Measurements from ENCODE around the gene FKBP4.
A peak's percentile ranks its signal among the peaks of the same experiment; 100 is the strongest.
"Not testable (repeated sequence)": the region's sequence is repeated elsewhere in the genome, so short reads cannot be mapped to it uniquely, and the experiment has no call there.

The FKBP4 gene, protein sequence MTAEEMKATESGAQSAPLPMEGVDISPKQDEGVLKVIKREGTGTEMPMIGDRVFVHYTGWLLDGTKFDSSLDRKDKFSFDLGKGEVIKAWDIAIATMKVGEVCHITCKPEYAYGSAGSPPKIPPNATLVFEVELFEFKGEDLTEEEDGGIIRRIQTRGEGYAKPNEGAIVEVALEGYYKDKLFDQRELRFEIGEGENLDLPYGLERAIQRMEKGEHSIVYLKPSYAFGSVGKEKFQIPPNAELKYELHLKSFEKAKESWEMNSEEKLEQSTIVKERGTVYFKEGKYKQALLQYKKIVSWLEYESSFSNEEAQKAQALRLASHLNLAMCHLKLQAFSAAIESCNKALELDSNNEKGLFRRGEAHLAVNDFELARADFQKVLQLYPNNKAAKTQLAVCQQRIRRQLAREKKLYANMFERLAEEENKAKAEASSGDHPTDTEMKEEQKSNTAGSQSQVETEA

GRCh38 chr12:2794736-2795289 is at the start of gene FKBP4:
FKBP4 (plus strand) TSS chr12:2794970; CDS start chr12:2795140, 170 bp downstream.
- DNase-seq: peak; percentile 93

DNA sequence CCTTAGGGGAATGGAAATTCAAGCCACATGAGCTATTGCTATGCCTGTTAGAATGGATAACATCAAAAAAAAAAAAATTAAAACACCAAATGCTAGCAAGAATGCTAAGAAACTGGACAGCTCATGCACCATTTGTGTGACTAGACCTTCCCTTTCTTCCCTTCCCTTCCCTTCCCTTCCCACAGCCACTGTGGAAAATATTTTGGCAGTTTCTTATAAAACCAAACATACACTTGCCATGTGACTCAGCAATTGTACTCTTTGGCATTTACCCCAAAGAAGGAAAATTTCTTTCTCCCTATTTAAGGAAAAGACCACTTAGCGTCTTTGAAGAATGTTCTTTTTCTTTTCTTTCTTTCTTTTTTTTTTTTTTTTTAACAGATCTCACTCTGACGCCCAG is 49.1 kb upstream of the FKBP4 start:
- DNase-seq: no peak

DNA sequence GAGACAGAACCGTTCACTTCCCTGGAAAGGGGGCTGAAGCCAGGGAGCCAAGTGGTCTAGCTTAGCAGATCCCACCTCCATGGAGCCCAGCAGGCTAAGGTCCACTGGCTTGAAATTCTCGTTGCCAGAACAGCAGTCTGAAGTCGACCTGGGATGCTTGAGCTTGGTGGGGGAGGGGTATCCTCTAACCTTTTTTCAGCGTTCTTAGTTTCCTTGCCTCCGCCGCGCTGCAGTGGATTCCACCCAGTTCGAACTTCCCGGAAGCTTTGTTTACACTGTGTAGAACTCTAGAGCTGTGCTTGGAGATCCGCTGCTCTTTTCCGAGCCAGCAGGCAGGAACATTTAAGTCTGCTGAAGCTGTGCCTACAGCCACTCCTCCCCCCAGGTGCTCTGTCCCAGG is 45.2 kb upstream of the FKBP4 start:
- DNase-seq: no peak

- no peak for DNase-seq
Observed at GRCh38 chr12:2750185-2750584, 44.6 kb upstream of the FKBP4 start.

GRCh38 chr12:2751230-2751629 is 43.5 kb upstream of the FKBP4 start:
- DNase-seq: no peak

DNA sequence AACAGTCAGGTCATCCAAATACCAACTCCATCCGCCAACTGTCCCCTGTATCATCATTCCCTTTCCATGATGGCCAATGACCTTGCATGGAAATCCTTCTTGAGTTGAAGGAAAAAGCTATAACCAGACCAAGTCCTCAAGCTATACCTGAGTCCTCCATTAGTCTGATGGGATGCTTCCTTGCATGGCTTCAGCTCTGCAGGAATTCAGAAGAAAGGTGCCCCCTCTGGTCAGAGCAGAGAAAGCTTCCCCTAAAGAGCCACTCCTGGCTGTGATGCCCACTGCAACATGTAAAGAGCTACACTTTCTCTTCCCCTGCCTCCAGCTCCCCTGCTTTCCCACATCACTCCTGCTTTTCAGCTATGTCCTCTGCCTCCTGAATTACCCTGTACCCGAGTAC is 43.1 kb upstream of the FKBP4 start:
- no peak for DNase-seq

DNA sequence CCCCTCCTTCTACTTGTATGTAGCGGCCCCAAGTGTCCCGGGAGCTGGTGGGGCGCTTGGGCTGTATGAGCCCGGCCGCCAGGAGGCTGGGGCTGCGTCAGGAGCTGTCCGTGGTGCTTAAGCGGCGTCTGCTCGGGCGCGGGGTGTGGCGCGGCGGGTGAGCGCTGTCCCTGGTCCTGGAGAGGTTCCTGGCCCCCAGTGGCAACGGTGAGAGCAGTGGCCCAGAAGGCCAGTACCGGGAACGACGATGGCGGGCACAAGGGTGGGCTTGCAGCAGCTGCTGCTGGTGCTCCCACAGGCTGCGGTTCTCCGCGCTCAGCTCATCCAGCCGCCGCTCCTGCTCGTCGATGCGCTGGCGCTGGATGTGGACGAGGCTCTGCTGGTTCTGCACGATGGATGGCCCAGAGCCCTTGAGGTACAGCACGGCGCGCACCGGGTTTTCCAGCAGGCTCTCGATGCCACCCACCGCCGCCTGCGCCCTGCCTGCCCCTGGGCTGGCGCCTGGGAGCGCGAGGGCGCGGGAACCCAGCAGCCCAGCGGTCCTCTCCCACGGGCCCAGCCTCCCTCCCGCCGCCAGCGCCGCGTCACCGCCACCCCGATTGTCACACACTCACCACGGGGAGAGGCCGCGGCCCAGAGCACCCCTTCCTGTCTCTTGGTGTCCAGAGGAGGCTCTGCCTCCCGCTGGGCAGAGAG is 41.9 kb upstream of the FKBP4 start:
- peak; percentile 87 for DNase-seq

DNA sequence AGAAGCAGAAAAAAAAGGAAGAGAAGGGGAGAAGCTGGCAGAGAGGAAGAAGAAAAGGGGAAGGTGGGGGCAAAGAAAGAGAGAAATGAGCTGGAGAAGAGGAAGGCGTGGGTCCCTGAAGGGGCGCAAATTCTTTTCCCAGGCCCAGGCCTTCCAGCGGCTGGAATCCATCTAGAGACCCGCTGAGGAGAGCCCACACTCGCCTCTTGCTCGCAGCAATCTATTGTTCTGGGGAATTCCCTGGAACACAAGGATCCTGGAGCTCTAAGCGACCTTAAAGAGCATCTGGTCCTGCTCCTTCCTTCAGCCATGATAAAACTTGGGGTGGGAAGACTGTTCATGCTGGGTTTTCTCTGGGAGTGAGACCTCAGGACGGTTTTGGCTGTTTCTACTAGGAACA is 41.2 kb upstream of the FKBP4 start:
- no peak for DNase-seq

DNA sequence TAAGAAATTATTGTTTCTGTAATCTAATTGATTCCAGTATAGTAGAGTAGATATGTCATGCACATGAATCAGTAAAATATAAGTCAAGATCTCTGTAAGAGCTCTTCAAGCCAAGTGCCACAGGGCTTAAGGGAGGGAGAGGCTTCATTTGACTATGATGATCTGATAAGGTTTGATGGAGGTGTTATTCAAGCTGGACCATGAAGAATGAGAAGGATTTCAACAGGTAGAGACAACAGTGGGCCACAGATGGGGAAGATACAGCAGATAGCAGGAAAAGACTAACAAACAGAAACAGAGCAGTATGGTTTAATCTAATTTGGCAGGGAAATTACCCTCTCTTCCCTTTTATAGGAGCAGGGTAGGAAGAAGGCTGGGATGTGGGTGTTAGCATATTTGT is 40.6 kb upstream of the FKBP4 start:
- no peak for DNase-seq

DNA sequence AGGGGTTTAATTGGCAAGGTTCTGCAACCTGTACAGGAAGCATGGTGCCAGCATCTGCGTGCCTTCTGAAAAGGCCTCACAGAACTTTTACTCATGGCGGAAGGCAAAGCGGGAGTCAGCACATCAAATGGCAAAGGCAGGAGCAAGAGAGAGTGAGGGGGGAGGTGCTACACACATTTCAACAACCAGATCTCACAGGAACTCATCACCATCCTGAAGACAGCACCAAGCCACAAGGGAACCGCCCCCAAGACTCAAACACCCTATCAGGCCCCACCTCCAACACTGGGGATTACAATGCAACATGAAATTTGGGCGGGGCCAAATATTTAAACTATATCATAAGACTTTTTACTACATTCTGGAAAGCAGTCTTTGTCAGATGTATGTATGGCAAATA is 38.0 kb upstream of the FKBP4 start:
- DNase-seq: peak; percentile 11

DNA sequence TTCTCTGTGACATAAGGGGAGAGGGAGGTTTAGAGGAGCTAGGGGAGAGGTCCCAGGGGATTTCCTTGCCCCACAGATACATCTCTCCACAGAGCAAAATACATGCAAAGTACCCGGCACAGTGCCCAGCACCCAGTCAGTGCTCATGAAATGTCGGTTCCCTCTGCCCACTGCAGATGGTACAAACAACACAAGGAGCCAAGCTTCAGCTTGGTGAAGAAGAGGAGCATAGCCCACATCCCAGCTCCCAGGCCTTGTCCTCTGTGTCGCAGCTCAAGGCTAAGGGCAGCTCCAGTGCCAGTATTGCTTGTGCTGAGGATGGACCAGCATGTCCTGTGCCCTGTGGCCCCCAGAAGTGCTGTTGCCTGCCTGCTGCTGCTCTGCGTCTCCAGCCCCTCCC is 35.0 kb upstream of the FKBP4 start:
- peak; percentile 13 for DNase-seq

GRCh38 chr12:2764398-2764797 is 30.4 kb upstream of the FKBP4 start:
- no peak for DNase-seq

GRCh38 chr12:2765052-2765451 is 29.7 kb upstream of the FKBP4 start:
- DNase-seq: no peak

DNA sequence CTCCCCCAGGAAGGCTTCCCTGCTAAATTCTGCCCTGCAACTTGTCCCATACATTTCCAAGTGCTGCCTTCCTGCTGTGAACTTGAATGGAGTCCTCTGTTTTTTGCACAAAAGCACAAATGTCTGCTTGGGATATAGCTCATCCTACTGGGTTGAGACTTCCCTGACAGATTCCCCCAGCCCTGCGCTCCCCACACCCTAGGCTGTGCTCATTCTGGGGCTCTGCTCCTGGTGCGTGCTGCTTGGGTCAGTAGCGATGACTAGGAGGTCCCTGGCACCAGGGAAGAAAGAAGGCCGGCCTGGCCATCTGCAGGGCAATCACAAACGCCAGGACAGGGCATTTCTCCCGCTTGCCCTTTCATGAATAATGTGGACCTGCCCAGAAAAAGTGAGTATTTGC is 29.2 kb upstream of the FKBP4 start:
- DNase-seq: no peak

GRCh38 chr12:2768224-2768961 is 26.4 kb upstream of the FKBP4 start:
- peak; percentile 30 for DNase-seq

DNA sequence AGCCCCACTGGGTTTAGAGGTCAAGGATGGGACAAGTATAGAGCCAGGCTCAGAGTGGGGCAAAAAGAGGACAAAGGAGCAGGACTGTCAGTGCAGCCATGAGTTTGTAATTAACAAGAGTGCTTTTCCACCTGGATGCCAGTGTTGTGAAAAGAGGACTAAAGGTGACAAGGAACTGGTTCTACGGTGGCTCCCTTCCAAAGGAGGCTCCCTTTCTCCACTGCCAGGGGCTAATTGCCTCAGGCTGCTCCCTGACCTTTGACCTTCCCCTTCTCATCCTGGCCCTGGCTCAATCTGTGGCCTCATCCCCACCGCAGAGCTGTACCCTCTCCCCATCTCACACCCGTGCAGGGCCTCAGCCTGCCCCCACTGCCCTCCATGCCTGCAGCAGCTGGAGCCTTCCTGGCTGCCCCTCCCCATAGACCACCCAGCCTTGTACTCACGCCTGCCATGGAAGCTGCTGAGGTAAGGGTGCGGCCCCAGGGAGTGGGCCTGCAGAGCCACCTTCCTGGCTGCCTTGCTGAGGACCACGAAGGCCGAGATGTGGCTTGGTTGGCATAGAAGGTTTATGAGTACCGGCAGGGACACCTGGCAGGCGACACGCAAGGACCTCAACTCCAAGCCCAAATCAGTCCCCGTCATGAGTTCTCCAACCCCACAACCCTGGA is 24.8 kb upstream of the FKBP4 start:
- DNase-seq: peak; percentile 35

DNA sequence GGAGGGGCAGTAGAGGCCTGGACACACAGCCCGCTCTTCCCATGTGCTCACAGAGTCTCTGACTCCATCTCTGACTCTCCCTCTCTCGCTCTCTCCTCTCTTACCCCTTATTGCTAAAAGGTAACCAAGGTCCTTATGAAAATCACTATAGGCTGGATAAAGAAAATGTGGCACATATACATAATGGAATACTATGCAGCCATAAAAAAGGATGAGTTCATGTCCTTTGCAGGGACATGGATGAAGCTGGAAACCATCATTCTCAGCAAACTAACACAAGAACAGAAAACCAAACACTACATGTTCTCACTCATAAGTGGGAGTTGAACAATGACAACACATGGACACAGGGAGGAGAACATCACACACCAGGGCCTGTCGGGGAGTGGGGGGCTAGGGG is 24.2 kb upstream of the FKBP4 start:
- not testable (repeated sequence) for DNase-seq

DNA sequence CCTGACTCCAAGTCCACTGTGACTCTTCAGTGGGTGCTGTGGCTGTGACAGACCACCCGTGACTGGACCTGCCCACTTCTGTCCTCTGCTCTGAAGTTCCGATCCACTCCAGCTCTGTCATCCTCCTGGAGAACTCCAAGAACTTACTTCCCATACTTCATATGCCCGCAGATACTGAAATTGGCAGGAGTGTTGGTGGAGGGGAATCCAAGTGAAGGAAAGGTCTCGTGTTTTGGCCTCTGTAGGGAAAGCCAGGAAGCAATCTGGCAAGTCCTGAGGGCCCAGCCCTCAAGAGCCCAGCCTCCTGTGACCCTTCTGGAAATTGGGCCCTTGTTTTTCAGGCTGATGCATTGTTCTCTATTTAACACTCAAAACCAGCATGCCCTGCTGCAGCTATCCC is 22.4 kb upstream of the FKBP4 start:
- peak; percentile 35 for DNase-seq

DNA sequence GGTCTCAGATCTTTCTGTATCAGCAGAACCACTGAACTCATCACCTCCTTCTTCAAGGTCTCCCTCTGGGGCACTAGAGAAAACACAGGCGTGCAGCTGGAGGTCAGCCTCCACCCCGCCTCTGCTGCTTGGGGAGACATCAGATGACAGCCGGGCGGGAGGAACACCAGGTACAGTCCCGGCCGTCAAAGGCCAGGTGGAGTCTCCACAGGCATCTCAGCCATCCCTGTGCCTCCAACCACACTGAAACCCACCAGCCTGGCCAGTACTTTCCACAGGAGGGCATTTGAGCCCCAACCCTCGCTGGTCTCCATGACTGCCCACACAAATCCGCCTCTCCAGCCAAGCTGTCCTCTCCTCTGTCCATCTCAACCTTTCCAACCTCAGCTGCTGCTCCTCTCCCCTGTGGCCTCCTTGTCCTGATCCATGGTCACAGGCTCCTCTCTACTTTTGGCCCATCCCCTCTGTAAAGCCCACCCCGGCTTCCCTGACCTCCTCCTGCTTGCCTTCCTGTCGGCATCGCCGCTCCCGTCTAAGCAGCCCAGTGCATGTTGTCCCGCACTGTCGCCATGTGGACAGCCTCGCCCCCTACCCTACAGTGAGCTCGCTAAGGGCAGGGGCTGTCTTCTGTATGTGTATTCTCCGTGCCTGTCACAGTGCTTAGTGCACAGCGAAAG is 21.4 kb upstream of the FKBP4 start:
- DNase-seq: no peak

GRCh38 chr12:2775431-2775830 is 19.3 kb upstream of the FKBP4 start:
- DNase-seq: peak; percentile 24

DNA sequence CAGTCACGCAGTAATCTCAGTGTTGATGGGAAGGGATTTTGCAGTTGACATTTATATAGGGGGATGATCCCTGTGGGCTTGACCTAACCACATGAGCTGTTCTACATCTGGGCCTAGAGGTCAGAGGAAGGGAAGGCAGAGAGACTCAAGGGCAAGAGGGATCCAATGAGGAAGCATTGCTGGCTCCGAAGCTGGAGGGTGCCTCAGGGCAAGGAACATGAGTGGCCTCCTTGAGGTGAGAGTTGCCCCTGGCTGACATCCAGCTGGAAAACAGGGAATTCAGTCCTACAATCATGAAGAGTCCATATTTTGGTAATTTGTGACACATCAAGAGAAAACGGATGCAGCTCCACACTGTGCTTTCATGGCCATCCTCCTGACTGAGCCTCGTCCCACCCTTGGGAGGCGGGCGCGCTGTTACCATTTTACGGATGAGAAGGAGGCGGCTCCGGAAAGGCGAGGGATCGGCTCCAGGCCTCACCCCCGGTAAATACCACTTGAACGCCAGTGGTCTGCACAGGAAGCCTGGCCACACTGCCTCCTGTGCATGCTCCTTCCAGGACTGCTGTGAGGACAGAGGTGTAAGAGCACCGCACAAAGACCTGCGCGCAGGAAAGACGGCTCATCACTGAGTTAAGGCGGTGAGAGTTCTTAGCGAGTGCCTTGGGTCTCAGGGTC is 18.5 kb upstream of the FKBP4 start:
- DNase-seq: peak; percentile 33

DNA sequence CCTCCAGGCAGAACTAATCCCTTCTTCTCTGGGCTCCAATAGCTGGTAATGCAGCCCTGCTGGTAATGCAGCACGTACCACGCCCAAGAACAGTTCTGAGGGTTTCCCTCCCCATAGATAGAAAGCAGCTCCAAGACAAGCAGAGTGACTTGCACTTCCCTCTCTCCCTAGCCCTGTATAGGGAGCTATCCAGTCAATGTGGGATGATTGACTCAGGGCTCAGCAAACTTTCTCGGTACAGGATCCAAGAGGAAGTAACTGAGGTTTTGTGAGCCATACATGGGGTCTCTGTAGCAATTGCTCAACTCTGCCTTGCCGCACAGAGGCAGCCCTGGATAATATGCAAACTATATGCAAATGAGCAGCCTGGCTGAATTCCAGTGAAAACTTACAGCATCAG is 15.5 kb upstream of the FKBP4 start:
- peak; percentile 32 for DNase-seq
